Liver (tissue), 9 donors: ENCODE data around the gene NUPR1. TPM values are rescaled to one million over a fixed set of nuclear protein-coding genes. Genes with fewer than 3 reads are reported as not detected.
"Not testable (repeated sequence)": the region's sequence is repeated elsewhere in the genome, so short reads cannot be mapped to it uniquely, and the experiment has no call there.

Source experiments
- DNase-seq: peaks from one replicate; pipeline ENCODE4 v3.0.0-alpha.2; 2017; ENCODE audit warnings: low spot score
- H3K27ac ChIP-seq, 2 donors: one replicate each; pipeline ENCODE4 v1.7.0; 2013; ENCODE audit warnings: inconsistent platforms in 2 of 2, low read length in 2 of 2, control low read depth in 1 of 2, low read depth in 1 of 2, mild to moderate bottlenecking in 1 of 2
- H3K27me3 ChIP-seq, 4 donors: one replicate each; pipeline versions ENCODE4 v1.6.1 to v1.7.0; 2013; ENCODE audit warnings: low read length in 3 of 4, inconsistent platforms in 1 of 4, mild to moderate bottlenecking in 1 of 4, moderate library complexity in 1 of 4; ENCODE audit not compliant: control insufficient read depth in 4 of 4, insufficient read depth in 4 of 4
- H3K36me3 ChIP-seq, 4 donors: one replicate each; pipeline versions ENCODE4 v1.6.1 to v1.7.0; 2013; ENCODE audit warnings: low read length in 3 of 4, mild to moderate bottlenecking in 3 of 4, low read depth in 1 of 4, moderate library complexity in 1 of 4; ENCODE audit not compliant: control insufficient read depth in 4 of 4, insufficient read depth in 3 of 4
- H3K4me1 ChIP-seq, 4 donors: one replicate each; pipeline versions ENCODE4 v1.6.1 to v1.7.0; 2013; ENCODE audit warnings: low read length in 3 of 4, mild to moderate bottlenecking in 3 of 4, moderate library complexity in 1 of 4; ENCODE audit not compliant: control insufficient read depth in 4 of 4, insufficient read depth in 4 of 4
- H3K4me3 ChIP-seq, 3 donors: one replicate each; pipeline versions ENCODE4 v1.6.1 to v1.7.0; 2013; ENCODE audit warnings: low read length in 3 of 3, control low read depth in 1 of 3, low read depth in 1 of 3, mild to moderate bottlenecking in 1 of 3
- H3K9ac ChIP-seq, 2 donors: one replicate each; pipeline ENCODE4 v1.7.0; 2013; ENCODE audit warnings: low read length in 2 of 2, mild to moderate bottlenecking in 2 of 2, moderate library complexity in 2 of 2, control low read depth in 1 of 2, low read depth in 1 of 2
- H3K9me3 ChIP-seq, 4 donors: one replicate each; pipeline versions ENCODE4 v1.6.1 to v1.7.0; 2013; ENCODE audit warnings: low read length in 3 of 4; ENCODE audit not compliant: control insufficient read depth in 4 of 4
- CTCF ChIP-seq: fragments of 150-350 bp; IDR thresholded peaks from 2 replicates; pipeline ENCODE4 v1.5.1; 2017; ENCODE audit warnings: improper control_type of control experiment, low read depth, low read length; ENCODE audit not compliant: missing input control
- EGR1 ChIP-seq, 2 donors: IDR thresholded peaks; 2 replicates each; pipeline ENCODE4 v1.6.1; 2016 to 2018; ENCODE audit warnings: antibody characterized with exemption in 2 of 2, low read depth in 2 of 2
- FOXA1 ChIP-seq: IDR thresholded peaks from 2 replicates; pipeline ENCODE4 v1.6.1; 2016; ENCODE audit warnings: antibody characterized with exemption
- FOXA2 ChIP-seq: IDR thresholded peaks from 2 replicates; pipeline ENCODE4 v1.6.1; 2016; ENCODE audit warnings: antibody characterized with exemption
- GABPA ChIP-seq, 2 donors: IDR thresholded peaks in 1 of 2; conservative IDR thresholded peaks in 1 of 2; 2 replicates each; pipeline ENCODE4 v1.6.1; 2016; ENCODE audit warnings: antibody characterized with exemption in 2 of 2, mild to moderate bottlenecking in 1 of 2, moderate library complexity in 1 of 2
- HNF4A ChIP-seq, 2 donors: conservative IDR thresholded peaks; 2 replicates each; pipeline ENCODE4 v1.6.1; 2016; ENCODE audit warnings: antibody characterized with exemption in 2 of 2, mild to moderate bottlenecking in 2 of 2
- HNF4G ChIP-seq: IDR thresholded peaks from 2 replicates; pipeline ENCODE4 v1.6.1; 2016; ENCODE audit warnings: antibody characterized with exemption
- JUND ChIP-seq, 2 donors: IDR thresholded peaks; 2 replicates each; pipeline ENCODE4 v1.6.1; 2016; ENCODE audit warnings: antibody characterized with exemption in 2 of 2
- MAX ChIP-seq: IDR thresholded peaks from 2 replicates; pipeline ENCODE4 v1.6.1; 2016; ENCODE audit warnings: antibody characterized with exemption
- NR2F2 ChIP-seq: IDR thresholded peaks from 2 replicates; pipeline ENCODE4 v1.6.1; 2016; ENCODE audit warnings: antibody characterized with exemption
- RAD21 ChIP-seq, 2 donors: IDR thresholded peaks; 2 replicates each; pipeline ENCODE4 v1.6.1; 2016; ENCODE audit warnings: antibody characterized with exemption in 2 of 2, mild to moderate bottlenecking in 2 of 2
- RXRA ChIP-seq, 2 donors: IDR thresholded peaks; 2 replicates each; pipeline ENCODE4 v1.6.1; 2017 to 2018; ENCODE audit warnings: antibody characterized with exemption in 2 of 2, mild to moderate bottlenecking in 1 of 2
- SP1 ChIP-seq: IDR thresholded peaks from 2 replicates; pipeline ENCODE4 v1.6.1; 2018; ENCODE audit warnings: antibody characterized with exemption, mild to moderate bottlenecking
- TAF1 ChIP-seq: conservative IDR thresholded peaks from 2 replicates; pipeline ENCODE4 v1.6.1; 2016; ENCODE audit warnings: antibody characterized with exemption, mild to moderate bottlenecking
- YY1 ChIP-seq: IDR thresholded peaks from 2 replicates; pipeline ENCODE4 v1.6.1; 2016; ENCODE audit warnings: antibody characterized with exemption, mild to moderate bottlenecking
- ZBTB33 ChIP-seq: IDR thresholded peaks from 2 replicates; pipeline ENCODE4 v1.6.1; 2016; ENCODE audit warnings: antibody characterized with exemption
- WGBS: extraction: QIAGEN DNeasy Blood & Tissue Kit; methylation state at CpG from one replicate; pipeline ENCODE4 v1.1.7; 2013; 5-methylcytosine and 5-hydroxymethylcytosine counted together
- polyA plus RNA-seq, 2 donors: library from polyadenylated mRNA; stranded (reverse) in 1 of 2; unstranded in 1 of 2; fragments of 200-250 nt in 1 of 2; fragments of >200 nt in 1 of 2; fragmentation: Nextera tagmentation in 1 of 2; extraction: Ambion mirVana in 1 of 2; gene quantifications; one replicate each; pipeline versions ENCODE4 v1.2.1 to v1.2.3, GENCODE V29; 2013 to 2015
- total RNA-seq, 2 donors: library from RNA; depleted of rRNA; stranded (reverse); fragments of >200 nt; gene quantifications; one replicate each; pipeline ENCODE4 v1.2.3, GENCODE V29; 2014
- TF ChIP-seq, protein P1 (sequence below): IDR thresholded peaks from 2 replicates; pipeline ENCODE4 v1.6.1; 2016; ENCODE audit warnings: antibody characterized with exemption
- TF ChIP-seq, protein P2 (sequence below): IDR thresholded peaks from 2 replicates; pipeline ENCODE4 v1.6.1; 2016; ENCODE audit warnings: antibody characterized with exemption, mild to moderate bottlenecking
- donor health status: healthy.
- donor health status: healthy.
- donor health status: healthy.
- donor health status: healthy.
- donor health status: healthy.

NUPR1 gene
- total and polyA plus RNA-seq, 4 donors: 10.9 to 305 (median 62.6) TPM

DNA sequence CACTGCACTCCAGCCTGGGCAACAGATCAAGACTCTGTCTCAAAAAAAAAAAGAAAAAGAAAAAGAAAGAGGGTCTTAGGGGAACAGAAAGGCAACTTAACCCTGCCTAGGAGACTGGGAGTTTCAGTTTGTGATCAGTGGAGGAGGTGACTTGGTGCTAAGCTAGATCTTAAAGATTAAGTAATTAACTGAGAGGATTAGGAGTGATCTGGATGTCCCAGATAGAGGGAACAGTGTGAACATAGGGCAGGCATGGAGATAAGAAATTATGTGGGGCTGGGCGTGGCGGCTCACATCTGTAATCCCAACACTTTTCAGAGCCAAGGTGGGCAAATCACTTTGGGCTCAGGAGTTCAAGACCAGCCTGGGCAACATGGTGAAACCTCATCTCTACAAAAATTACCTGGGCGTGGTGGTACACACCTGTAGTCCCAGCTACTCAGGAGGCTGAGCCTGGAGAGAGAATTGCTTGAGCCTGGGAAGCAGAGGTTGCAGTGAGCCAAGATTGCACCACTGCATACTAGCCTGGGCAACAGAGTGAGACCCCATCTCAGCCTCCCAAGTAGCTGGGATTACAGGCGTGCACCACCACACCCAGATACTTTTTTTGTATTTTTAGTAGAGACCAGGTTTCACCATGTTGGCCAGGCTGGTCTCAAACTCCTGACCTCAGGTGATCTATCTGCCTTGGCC lies 27.6 kb upstream of the NUPR1 start:
- H3K9ac ChIP-seq, H3K9me3 ChIP-seq, H3K27ac ChIP-seq, H3K27me3 ChIP-seq, H3K4me1 ChIP-seq, DNase-seq, H3K4me3 ChIP-seq, H3K36me3 ChIP-seq: not testable (repeated sequence)
- WGBS: 98% methylated on average over 4 of the region's 4 CpGs

DNA sequence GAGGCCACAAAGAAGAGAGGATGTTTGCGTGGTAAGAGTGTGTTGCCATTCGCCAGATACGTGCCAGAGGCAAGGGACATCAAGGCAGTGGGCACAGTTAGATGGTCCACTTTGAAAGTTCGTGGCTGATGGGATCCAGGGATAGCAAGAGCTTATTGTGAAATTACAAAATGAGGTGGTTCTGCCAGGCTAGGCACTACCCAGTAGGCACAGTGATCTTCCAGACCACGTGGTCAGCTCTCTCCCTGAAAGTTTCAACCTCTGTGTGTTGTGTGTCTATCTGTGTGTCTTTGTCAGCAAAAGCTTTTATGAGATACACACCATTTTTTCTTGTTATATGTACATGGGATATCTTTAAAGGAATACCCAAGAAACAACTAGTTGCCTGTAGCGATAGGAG lies 24.4 kb upstream of the NUPR1 start:
- Histone ChIP-seq H3K27ac (no peak overlapping the region), H3K9ac (no peak overlapping the region), H3K36me3 (peaks cover 0 to 6% (median 2%) of the 10 kb centered on the region in 4 donors), H3K4me1 (peaks cover 0 to 3% (median 2%) of the 10 kb centered on the region in 4 donors), H3K9me3 (no peaks in the 10 kb centered on the region), H3K27me3 (no peaks in the 10 kb centered on the region), H3K4me3 (no peak overlapping the region)
- TF ChIP-seq ZBTB33 (no peak), FOXA1 (no peak), GABPA (IDR thresholded peaks at IDR 0.05 in 1 of 2, conservative IDR thresholded peaks at IDR 0.05 in 1 of 2) (no peak), YY1 (no peak), FOXA2 (no peak), JUND (IDR thresholded peaks at IDR 0.05) (no peak), EGR1 (IDR thresholded peaks at IDR 0.05; ENCODE audit: low read depth in 2 of 2) (no peak), SP1 (no peak), NR2F2 (no peak), HNF4A (conservative IDR thresholded peaks at IDR 0.05) (no peak), TAF1 (no peak), RAD21 (IDR thresholded peaks at IDR 0.05) (no peak), MAX (no peak), RXRA (IDR thresholded peaks at IDR 0.05) (no peak), HNF4G (no peak), CTCF (no peak)
- TF ChIP-seq, protein P1, sequence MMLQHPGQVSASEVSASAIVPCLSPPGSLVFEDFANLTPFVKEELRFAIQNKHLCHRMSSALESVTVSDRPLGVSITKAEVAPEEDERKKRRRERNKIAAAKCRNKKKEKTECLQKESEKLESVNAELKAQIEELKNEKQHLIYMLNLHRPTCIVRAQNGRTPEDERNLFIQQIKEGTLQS: no peak
- TF ChIP-seq, protein P2, sequence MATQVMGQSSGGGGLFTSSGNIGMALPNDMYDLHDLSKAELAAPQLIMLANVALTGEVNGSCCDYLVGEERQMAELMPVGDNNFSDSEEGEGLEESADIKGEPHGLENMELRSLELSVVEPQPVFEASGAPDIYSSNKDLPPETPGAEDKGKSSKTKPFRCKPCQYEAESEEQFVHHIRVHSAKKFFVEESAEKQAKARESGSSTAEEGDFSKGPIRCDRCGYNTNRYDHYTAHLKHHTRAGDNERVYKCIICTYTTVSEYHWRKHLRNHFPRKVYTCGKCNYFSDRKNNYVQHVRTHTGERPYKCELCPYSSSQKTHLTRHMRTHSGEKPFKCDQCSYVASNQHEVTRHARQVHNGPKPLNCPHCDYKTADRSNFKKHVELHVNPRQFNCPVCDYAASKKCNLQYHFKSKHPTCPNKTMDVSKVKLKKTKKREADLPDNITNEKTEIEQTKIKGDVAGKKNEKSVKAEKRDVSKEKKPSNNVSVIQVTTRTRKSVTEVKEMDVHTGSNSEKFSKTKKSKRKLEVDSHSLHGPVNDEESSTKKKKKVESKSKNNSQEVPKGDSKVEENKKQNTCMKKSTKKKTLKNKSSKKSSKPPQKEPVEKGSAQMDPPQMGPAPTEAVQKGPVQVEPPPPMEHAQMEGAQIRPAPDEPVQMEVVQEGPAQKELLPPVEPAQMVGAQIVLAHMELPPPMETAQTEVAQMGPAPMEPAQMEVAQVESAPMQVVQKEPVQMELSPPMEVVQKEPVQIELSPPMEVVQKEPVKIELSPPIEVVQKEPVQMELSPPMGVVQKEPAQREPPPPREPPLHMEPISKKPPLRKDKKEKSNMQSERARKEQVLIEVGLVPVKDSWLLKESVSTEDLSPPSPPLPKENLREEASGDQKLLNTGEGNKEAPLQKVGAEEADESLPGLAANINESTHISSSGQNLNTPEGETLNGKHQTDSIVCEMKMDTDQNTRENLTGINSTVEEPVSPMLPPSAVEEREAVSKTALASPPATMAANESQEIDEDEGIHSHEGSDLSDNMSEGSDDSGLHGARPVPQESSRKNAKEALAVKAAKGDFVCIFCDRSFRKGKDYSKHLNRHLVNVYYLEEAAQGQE: no peak
- 82% methylated on average over 6 of the region's 6 CpGs for WGBS
- no peak for DNase-seq
